Vagina (tissue), 2 donors: ENCODE data around the gene CD22.

Source experiments
- POLR2A ChIP-seq, 2 donors: fragments of 450-650 bp; IDR thresholded peaks; one replicate each; pipeline ENCODE4 v1.6.1; 2017; ENCODE audit warnings: antibody characterized with exemption in 2 of 2, mild to moderate bottlenecking in 2 of 2, moderate library complexity in 2 of 2
- POLR2AphosphoS5 ChIP-seq, 2 donors: sonication (generic); formaldehyde crosslinking; IDR thresholded peaks; one replicate each; pipeline ENCODE4 v1.9.0; 2017; ENCODE audit warnings: antibody characterized with exemption in 2 of 2, mild to moderate bottlenecking in 2 of 2, low read depth in 1 of 2; ENCODE audit not compliant: insufficient read depth in 1 of 2
- TF ChIP-seq, protein P1 (sequence below), 3 experiments: fragments of 450-650 bp in 2 of 3; fragments of 200-600 bp in 1 of 3; sonication (generic) in 1 of 3; IDR thresholded peaks; one replicate each; pipeline ENCODE4 v1.5.1; 2017 to 2019; ENCODE audit warnings: antibody characterized with exemption in 3 of 3, mild to moderate bottlenecking in 2 of 3, moderate library complexity in 2 of 3

DNA sequence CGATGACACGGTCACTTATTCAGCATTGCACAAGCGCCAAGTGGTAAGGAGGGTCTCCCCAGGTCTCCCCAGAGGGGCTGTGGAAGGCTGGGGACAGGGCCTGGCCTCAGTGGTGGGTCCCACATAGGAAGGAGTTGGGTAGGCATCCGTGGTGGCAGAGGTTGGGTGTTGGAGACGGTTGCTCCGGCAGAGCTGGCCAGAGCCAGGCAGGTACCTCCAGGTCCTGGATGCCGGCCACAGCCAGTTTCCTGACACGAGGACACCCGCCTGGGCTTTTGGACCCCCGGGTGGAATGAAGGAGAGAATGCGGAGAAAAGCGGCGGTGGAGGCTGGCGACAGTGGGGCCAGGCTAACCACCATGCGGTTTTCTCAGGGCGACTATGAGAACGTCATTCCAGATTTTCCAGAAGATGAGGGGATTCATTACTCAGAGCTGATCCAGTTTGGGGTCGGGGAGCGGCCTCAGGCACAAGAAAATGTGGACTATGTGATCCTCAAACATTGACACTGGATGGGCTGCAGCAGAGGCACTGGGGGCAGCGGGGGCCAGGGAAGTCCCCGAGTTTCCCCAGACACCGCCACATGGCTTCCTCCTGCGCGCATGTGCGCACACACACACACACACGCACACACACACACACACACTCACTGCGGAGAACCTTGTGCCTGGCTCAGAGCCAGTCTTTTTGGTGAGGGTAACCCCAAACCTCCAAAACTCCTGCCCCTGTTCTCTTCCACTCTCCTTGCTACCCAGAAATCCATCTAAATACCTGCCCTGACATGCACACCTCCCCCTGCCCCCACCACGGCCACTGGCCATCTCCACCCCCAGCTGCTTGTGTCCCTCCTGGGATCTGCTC is 17.4 kb downstream of the CD22 start:
- TF ChIP-seq, protein P1, sequence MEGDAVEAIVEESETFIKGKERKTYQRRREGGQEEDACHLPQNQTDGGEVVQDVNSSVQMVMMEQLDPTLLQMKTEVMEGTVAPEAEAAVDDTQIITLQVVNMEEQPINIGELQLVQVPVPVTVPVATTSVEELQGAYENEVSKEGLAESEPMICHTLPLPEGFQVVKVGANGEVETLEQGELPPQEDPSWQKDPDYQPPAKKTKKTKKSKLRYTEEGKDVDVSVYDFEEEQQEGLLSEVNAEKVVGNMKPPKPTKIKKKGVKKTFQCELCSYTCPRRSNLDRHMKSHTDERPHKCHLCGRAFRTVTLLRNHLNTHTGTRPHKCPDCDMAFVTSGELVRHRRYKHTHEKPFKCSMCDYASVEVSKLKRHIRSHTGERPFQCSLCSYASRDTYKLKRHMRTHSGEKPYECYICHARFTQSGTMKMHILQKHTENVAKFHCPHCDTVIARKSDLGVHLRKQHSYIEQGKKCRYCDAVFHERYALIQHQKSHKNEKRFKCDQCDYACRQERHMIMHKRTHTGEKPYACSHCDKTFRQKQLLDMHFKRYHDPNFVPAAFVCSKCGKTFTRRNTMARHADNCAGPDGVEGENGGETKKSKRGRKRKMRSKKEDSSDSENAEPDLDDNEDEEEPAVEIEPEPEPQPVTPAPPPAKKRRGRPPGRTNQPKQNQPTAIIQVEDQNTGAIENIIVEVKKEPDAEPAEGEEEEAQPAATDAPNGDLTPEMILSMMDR (IDR thresholded peaks at IDR 0.05) = no peak
- no peak for TF ChIP-seq POLR2AphosphoS5 (IDR thresholded peaks at IDR 0.05; ENCODE audit: insufficient read depth in 1 of 2, low read depth in 1 of 2)
- TF ChIP-seq POLR2A (IDR thresholded peaks at IDR 0.05) = no peak
